Subcutaneous abdominal adipose tissue (tissue), 5 donors: Measurements from ENCODE around the gene ZBTB25.
"Not testable (repeated sequence)": the region's sequence is repeated elsewhere in the genome, so short reads cannot be mapped to it uniquely, and the experiment has no call there.

ENCODE experiments used
- H3K27ac ChIP-seq: one replicate; pipeline ENCODE4 v1.7.0; 2013; ENCODE audit warnings: low read depth, mild to moderate bottlenecking, inconsistent platforms, low read length, moderate library complexity
- H3K27me3 ChIP-seq, 5 donors: one replicate each; pipeline ENCODE4 v1.7.0; 2013; ENCODE audit warnings: low read length in 5 of 5, inconsistent platforms in 1 of 5; ENCODE audit not compliant: control insufficient read depth in 5 of 5, insufficient read depth in 4 of 5
- H3K36me3 ChIP-seq, 5 donors: one replicate each; pipeline ENCODE4 v1.7.0; 2013; ENCODE audit warnings: low read length in 5 of 5; ENCODE audit not compliant: control insufficient read depth in 5 of 5, insufficient read depth in 5 of 5
- H3K4me1 ChIP-seq, 5 donors: one replicate each; pipeline ENCODE4 v1.7.0; 2013; ENCODE audit warnings: low read length in 5 of 5, mild to moderate bottlenecking in 3 of 5, moderate library complexity in 1 of 5; ENCODE audit not compliant: control insufficient read depth in 5 of 5, insufficient read depth in 5 of 5
- H3K4me3 ChIP-seq, 5 donors: one replicate each; pipeline ENCODE4 v1.7.0; 2013; ENCODE audit warnings: low read length in 5 of 5, low read depth in 1 of 5
- H3K9ac ChIP-seq, 5 donors: one replicate each; pipeline ENCODE4 v1.7.0; 2013; ENCODE audit warnings: low read length in 5 of 5, mild to moderate bottlenecking in 4 of 5, moderate library complexity in 3 of 5
- H3K9me3 ChIP-seq, 5 donors: one replicate each; pipeline ENCODE4 v1.7.0; 2013; ENCODE audit warnings: low read length in 5 of 5; ENCODE audit not compliant: control insufficient read depth in 5 of 5
- donor health status: healthy.
- donor health status: healthy.
- donor health status: healthy.
- donor health status: healthy.
- donor health status: healthy.

The ZBTB25 gene

GRCh38 chr14:64541261-64541971 is 37.8 kb upstream of the ZBTB25 start:
- Histone ChIP-seq H3K27ac (no peak overlapping the region), H3K9ac (no peak overlapping the region), H3K9me3 (peaks cover 0 to 8% (median 4%) of the 10 kb centered on the region in 5 donors)

GRCh38 chr14:64540208-64541202 is 36.9 kb upstream of the ZBTB25 start, which contains the start of gene HSPA2:
HSPA2 (plus strand) TSS chr14:64540741; CDS start chr14:64540850, 109 bp downstream.
- H3K27ac ChIP-seq: peak within 1 kb of the TSS; percentile 75

More at GRCh38 chr14:64541261-64541971, 37.8 kb upstream of the ZBTB25 start:
- Histone ChIP-seq H3K4me3 (peak overlapping the region; percentile 69 to 80 (median 76)), H3K27me3 (peaks cover 0 to 18% (median 4%) of the 10 kb centered on the region in 5 donors), H3K36me3 (no peaks in the 10 kb centered on the region), H3K4me1 (peaks cover 0 to 41% (median 28%) of the 10 kb centered on the region in 5 donors)

DNA sequence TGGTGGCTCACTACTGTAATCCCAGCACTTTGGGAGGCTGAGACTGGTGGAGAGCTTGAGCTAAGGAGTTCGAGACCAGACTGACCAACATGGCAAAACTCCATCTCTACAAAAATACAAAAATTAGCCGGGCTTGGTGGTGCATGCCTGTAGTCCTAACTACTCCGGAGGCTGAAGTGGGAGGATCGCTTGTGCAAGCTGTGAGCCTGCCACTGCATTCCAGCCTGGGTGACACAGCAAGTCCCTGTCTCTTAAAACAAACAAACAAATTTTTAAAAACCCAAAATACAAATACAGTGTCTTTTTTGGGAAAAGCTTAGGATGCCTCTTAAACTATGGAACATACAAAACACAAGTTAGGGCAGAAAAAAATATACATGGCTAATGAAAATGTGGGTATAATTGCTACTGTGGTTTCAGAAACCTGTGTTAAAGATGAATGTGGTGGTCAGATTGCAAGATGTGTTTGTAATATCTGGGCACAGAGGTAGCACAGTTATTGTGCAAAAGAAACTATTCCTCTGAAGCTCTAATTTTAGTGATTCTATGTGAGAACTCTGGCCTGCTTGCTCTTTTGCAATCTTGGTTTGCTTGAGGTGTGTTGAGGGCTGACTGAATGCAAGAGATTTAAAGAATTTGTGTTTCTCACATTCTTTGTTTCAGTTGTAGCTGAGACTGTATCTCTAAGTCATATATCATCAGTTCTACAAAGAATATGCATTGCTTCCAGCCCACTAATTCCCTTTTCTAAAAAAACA is 33.0 kb upstream of the ZBTB25 start:
- H3K9me3 ChIP-seq: peaks cover 0 to 8% (median 4%) of the 10 kb centered on the region in 5 donors
- H3K36me3 ChIP-seq: no peaks in the 10 kb centered on the region
- no peak overlapping the region for H3K9ac ChIP-seq
- H3K27me3 ChIP-seq: peaks cover 0 to 10% (median under 1%) of the 10 kb centered on the region in 5 donors
- peaks cover 0 to 24% (median 19%) of the 10 kb centered on the region in 5 donors for H3K4me1 ChIP-seq
- no peak overlapping the region for H3K4me3 ChIP-seq
- H3K27ac ChIP-seq: no peak overlapping the region

More at GRCh38 chr14:64540208-64541202, 36.9 kb upstream of the ZBTB25 start, which contains the start of gene HSPA2:
- peaks cover 0 to 41% (median 28%) of the 10 kb centered on the region in 5 donors for H3K4me1 ChIP-seq
- H3K9me3 ChIP-seq: peaks cover 0 to 8% (median 4%) of the 10 kb centered on the region in 5 donors
- H3K36me3 ChIP-seq: no peaks in the 10 kb centered on the region
- H3K9ac ChIP-seq: peak within 1 kb of the TSS; percentile 26 to 79 (median 59)
- peak within 1 kb of the TSS; percentile 69 to 81 (median 78) for H3K4me3 ChIP-seq
- peaks cover 0 to 18% (median 4%) of the 10 kb centered on the region in 5 donors for H3K27me3 ChIP-seq

- Histone ChIP-seq H3K9ac (no peak overlapping the region), H3K4me3 (no peak overlapping the region), H3K36me3 (peaks cover 0 to 4% (median 2%) of the 10 kb centered on the region in 5 donors), H3K9me3 (no peaks in the 10 kb centered on the region), H3K27ac (no peak overlapping the region), H3K27me3 (no peaks in the 10 kb centered on the region), H3K4me1 (peaks cover 0 to 2% (median 0%) of the 10 kb centered on the region in 5 donors)
These were observed 27.9 kb upstream of the ZBTB25 start for GRCh38 chr14:64531567-64531966.

- no peaks in the 10 kb centered on the region for H3K4me1 ChIP-seq
- no peak overlapping the region for H3K4me3 ChIP-seq
- no peaks in the 10 kb centered on the region for H3K27me3 ChIP-seq
- H3K9ac ChIP-seq: no peak overlapping the region
- H3K27ac ChIP-seq: no peak overlapping the region
- no peaks in the 10 kb centered on the region for H3K9me3 ChIP-seq
- peaks cover 14 to 27% (median 24%) of the 10 kb centered on the region in 5 donors for H3K36me3 ChIP-seq
These were observed 21.7 kb upstream of the ZBTB25 start for GRCh38 chr14:64525354-64525753.

DNA sequence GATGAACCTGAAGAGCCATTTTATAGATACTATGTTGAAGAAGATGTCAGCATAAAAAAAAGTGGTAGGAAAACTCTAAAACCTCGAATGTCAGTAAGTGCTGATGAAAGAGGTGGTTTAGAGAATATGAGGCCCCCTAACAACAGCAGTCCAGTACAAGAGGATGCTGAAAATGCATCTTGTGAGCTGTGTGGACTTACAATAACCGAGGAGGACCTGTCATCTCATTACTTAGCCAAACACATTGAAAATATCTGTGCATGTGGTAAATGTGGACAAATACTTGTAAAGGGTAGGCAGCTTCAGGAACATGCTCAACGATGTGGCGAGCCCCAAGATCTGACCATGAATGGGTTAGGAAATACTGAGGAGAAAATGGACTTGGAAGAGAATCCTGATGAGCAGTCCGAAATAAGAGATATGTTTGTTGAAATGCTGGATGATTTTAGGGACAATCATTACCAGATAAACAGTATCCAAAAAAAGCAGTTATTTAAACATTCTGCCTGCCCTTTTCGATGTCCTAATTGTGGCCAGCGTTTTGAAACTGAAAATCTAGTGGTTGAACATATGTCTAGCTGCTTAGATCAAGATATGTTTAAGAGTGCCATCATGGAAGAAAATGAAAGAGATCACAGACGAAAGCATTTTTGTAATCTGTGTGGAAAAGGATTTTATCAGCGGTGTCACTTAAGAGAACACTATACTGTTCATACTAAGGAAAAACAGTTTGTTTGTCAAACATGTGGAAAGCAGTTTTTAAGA is 19.1 kb upstream of the ZBTB25 start:
- Histone ChIP-seq H3K27me3 (no peaks in the 10 kb centered on the region), H3K4me1 (peaks cover 0 to 4% (median 0%) of the 10 kb centered on the region in 5 donors), H3K9me3 (no peaks in the 10 kb centered on the region), H3K36me3 (peaks cover 14 to 24% (median 23%) of the 10 kb centered on the region in 5 donors), H3K27ac (no peak overlapping the region), H3K4me3 (no peak overlapping the region), H3K9ac (no peak overlapping the region)

DNA sequence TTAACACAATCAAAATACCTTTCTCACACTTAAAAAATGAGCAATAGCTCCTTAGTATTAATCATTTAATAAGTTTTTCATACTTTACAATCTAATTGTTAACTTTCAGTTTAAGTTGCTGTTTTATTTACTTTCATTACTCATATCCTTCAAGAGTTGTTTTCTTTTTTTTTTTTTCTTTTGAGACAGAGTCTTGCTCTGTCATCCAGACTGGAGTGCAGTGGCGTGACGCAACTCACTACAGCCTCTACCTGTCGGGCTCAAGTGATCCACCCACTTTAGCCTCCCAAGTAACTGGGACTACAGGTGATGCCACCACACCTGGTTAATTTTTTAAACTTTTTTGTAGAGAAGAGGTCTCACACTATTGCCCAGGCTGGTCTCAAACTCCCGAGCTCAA is 17.1 kb upstream of the ZBTB25 start:
- no peak overlapping the region for H3K9ac ChIP-seq
- peaks cover 0 to 4% (median 0%) of the 10 kb centered on the region in 5 donors for H3K4me1 ChIP-seq
- H3K27me3 ChIP-seq: no peaks in the 10 kb centered on the region
- no peaks in the 10 kb centered on the region for H3K9me3 ChIP-seq
- no peak overlapping the region for H3K27ac ChIP-seq
- H3K36me3 ChIP-seq: peaks cover 14 to 22% (median 21%) of the 10 kb centered on the region in 5 donors
- no peak overlapping the region for H3K4me3 ChIP-seq

GRCh38 chr14:64518229-64518628 is 14.6 kb upstream of the ZBTB25 start:
- H3K9ac ChIP-seq: no peak overlapping the region
- H3K9me3 ChIP-seq: no peaks in the 10 kb centered on the region
- H3K27ac ChIP-seq: no peak overlapping the region
- H3K36me3 ChIP-seq: peaks cover 12 to 19% (median 18%) of the 10 kb centered on the region in 5 donors
- H3K4me1 ChIP-seq: peaks cover 0 to 4% (median 0%) of the 10 kb centered on the region in 5 donors
- H3K4me3 ChIP-seq: no peak overlapping the region
- no peaks in the 10 kb centered on the region for H3K27me3 ChIP-seq

DNA sequence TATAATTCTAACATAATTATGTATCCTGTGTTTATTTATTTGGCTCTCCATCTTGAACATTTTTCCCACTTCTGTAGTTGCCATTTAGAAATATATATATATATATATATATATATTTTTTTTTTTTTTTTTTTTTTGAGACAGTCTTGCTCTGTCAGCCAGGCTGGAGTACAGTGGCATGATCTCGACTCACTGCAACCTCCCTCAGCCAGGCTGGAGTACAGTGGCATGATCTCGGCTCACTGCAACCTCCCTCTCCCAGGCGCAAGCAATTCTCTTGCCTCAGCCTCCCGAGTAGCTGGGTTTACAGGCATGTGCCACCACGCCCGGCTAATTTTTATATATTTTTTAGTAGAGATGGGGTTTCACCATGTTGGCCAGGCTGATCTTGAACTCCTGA is 14.0 kb upstream of the ZBTB25 start:
- not testable (repeated sequence) for H3K9ac ChIP-seq, H3K27ac ChIP-seq, H3K9me3 ChIP-seq, H3K4me1 ChIP-seq, H3K4me3 ChIP-seq, H3K27me3 ChIP-seq
- H3K36me3 ChIP-seq: peaks cover 7 to 14% (median 13%) of the 10 kb centered on the region in 5 donors
